NCI-H128 (cell line): Measurements from ENCODE around the gene PCDHB8.
"Not testable (repeated sequence)": the region's sequence is repeated elsewhere in the genome, so short reads cannot be mapped to it uniquely, and the experiment has no call there.

Experiments
- DNase-seq: peaks from one replicate; lab custom pipeline; 2025; ENCODE audit not compliant: unreplicated experiment; lab: John Stamatoyannopoulos, UW

Gene PCDHB8

DNA sequence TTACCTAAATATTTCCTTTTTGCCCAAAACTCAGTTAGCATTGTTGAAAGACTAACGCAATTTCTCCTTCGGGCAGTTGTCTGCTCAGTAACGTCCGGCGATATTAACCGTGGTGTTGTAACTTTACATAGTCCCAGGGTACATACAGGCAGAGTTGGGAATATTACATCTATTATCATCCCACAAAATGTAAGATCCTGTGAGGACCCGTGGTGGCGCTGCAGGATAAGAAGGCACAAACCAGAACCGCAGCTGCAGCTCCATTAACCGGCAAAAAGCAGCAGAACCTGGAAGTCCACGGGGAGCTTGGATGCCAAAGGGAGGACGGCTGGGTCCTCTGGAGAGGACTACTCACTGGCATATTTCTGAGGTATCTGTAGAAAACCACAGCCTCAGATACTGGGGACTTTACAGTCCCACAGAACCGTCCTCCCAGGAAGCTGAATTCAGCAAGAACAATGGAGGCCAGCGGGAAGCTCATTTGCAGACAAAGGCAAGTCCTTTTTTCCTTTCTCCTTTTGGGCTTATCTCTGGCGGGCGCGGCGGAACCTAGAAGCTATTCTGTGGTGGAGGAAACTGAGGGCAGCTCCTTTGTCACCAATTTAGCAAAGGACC, at the start of gene PCDHB8:
Gene PCDHB8 (plus strand): TSS at position 214 of the 615 bp plus-strand sequence. CDS start 245 bp downstream, at position 459.
- not testable (repeated sequence) for DNase-seq

DNA sequence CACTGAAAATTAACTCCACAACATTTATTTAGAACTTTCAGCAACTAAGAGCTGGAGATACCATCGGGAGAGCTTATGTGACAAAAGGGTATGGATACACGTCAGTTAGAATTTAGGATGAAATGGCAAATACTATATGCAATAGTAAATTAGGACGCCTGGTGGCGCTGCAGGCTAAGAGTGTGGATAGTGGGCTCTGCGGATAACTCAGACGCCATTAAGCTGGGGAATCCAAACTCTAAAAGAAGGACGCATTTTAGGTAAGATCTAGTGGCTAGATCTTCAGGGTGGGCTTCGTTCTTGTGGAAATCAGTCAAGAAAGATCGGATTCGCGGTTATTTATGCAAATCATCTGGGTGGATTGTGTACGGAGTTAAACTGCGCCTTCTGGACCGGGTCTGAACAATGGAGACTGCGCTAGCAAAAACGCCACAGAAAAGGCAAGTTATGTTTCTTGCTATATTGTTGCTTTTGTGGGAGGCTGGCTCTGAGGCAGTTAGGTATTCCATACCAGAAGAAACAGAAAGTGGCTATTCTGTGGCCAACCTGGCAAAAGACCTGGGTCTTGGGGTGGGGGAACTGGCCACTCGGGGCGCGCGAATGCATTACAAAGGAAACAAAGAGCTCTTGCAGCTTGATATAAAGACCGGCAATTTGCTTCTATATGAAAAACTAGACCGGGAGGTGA, 42.4 kb upstream of the PCDHB8 start, which contains the start of gene PCDHB5:
Gene PCDHB5 (plus strand): TSS at position 177 of the 688 bp plus-strand sequence. CDS start 229 bp downstream, at position 406.
- no peak for DNase-seq

DNA sequence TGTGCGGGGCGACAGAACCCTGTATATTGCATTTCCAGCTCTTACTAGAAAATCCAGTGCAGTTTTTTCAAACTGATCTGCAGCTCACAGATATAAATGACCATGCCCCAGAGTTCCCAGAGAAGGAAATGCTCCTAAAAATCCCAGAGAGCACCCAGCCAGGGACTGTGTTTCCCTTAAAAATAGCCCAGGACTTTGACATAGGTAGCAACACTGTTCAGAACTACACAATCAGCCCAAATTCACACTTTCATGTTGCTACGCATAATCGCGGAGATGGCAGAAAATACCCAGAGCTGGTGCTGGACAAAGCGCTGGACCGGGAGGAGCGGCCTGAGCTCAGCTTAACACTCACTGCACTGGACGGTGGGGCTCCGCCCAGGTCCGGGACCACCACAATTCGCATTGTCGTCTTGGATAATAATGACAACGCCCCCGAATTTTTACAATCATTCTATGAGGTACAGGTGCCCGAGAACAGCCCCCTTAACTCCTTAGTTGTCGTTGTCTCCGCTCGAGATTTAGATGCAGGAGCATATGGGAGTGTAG, 41.8 kb upstream of the PCDHB8 start:
- DNase-seq, result no peak

DNA sequence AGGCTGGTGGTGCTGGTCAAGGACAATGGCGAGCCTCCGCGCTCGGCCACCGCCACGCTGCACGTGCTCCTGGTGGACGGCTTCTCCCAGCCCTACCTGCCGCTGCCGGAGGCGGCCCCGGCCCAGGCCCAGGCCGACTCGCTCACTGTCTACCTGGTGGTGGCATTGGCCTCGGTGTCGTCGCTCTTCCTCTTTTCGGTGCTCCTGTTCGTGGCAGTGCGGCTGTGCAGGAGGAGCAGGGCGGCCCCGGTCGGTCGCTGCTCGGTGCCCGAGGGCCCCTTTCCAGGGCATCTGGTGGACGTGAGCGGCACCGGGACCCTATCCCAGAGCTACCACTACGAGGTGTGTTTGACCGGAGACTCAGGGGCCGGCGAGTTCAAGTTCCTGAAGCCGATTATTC, 40.2 kb upstream of the PCDHB8 start:
- DNase-seq, result not testable (repeated sequence)

DNA sequence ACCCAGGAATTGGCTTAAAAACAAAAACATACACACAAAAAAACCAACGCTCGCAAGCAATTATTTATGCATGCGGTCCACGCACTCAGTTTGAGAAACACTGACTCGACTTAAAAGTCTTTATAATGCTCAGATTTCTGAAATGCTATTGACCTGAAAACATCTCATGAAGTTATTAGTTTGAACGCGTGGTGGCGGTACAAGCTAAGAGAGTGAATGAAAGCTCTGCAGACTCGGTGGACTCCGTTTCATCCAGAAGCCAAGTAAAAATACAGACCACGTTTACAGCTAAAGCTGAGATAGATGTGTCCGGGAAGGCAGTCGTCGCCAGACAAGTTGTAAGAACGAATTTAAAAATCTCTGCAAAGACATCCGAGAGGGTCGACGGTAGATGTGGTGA, 27.8 kb upstream of the PCDHB8 start, which contains the start of gene PCDHB6:
Gene PCDHB6 (plus strand): TSS at position 246 of the 400 bp plus-strand sequence. CDS start 201 bp downstream, outside the sequence.
- DNase-seq, result no peak

DNA sequence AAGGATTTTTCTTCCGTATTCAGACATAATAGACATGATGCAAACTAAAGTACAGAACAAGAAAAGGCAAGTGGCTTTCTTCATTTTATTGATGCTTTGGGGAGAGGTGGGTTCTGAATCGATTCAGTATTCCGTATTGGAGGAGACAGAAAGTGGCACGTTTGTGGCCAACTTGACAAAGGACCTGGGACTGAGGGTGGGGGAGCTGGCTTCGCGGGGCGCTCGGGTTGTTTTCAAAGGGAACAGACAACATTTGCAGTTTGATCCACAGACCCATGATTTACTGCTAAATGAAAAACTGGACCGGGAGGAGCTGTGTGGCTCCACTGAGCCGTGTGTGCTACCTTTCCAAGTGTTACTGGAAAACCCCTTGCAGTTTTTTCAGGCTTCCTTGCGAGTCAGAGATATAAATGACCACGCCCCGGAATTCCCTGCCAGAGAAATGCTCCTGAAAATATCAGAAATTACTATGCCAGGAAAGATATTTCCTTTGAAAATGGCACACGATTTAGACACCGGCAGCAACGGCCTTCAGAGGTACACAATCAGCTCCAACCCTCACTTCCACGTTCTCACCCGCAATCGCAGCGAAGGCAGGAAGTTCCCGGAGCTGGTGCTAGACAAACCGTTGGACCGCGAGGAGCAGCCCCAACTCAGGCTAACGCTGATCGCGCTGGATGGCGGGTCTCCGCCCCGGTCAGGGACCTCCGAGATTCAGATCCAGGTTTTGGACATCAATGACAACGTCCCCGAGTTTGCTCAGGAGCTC, 27.2 kb upstream of the PCDHB8 start:
- DNase-seq, result no peak

DNA sequence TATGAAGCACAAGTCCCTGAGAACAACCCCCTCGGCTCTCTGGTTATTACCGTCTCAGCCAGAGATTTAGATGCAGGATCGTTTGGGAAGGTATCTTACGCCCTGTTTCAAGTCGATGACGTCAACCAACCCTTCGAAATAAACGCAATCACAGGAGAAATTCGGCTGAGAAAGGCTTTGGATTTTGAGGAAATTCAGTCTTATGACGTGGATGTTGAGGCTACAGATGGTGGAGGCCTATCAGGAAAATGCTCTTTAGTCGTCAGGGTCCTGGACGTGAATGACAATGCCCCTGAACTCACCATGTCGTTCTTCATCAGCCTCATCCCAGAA, 26.6 kb upstream of the PCDHB8 start:
- no peak for DNase-seq

DNA sequence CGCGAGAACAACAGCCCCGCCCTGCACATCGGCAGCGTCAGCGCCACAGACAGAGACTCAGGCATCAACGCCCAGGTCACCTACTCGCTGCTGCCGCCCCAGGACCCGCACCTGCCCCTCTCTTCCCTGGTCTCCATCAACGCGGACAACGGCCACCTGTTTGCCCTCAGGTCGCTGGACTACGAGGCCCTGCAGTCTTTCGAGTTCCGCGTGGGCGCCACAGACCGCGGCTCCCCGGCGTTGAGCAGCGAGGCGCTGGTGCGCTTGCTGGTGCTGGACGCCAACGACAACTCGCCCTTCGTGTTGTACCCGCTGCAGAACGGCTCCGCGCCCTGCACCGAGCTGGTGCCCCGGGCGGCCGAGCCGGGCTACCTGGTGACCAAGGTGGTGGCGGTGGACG, 26.0 kb upstream of the PCDHB8 start:
- DNase-seq, result not testable (repeated sequence)

DNA sequence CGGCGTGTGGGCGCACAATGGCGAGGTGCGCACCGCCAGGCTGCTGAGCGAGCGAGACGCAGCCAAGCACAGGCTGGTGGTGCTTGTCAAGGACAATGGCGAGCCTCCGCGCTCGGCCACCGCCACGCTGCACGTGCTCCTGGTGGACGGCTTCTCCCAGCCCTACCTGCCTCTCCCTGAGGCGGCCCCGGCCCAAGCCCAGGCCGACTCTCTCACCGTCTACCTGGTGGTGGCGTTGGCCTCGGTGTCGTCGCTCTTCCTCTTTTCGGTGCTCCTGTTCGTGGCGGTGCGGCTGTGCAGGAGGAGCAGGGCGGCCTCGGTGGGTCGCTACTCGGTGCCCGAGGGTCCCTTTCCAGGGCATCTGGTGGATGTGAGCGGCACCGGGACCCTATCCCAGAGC, 25.5 kb upstream of the PCDHB8 start:
- not testable (repeated sequence) for DNase-seq

DNA sequence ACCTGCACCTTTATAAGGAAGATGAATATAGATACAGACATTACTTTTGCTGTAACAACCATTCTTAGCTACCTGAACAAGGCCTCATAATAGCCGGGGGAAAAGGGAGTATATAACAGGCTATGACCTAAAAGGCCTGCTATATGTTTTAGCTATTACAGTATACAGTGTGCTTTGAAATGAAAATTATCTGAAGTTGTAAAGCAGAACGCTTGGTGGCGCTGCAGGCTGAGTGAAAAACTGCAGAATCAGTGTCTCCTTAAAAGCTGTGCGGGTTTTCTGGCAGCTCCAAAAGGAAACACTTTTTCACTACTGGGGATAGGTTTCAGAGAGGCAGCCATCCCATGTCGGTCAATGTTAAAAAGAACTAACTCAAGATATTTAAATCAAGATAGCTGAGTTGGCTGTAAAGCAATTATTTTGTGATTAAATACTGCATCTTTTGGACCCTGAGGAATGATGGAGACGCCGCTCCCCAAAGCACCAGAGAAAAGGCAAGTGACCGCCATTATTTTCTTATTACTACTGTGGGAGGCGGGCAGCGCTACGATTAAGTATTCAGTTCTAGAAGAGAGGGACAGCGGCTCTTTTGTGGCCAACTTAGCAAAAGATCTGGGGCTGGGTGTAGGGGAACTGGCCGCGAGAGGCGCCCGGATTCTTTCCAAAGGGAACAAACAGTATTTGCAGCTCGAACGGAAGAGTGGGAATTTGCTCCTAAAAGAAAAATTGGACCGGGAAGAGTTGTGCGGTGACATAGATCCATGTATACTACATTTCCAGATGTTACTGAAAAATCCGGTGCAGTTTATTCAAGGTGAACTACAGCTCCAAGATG, 21.8 kb upstream of the PCDHB8 start:
- DNase-seq, result no peak

DNA sequence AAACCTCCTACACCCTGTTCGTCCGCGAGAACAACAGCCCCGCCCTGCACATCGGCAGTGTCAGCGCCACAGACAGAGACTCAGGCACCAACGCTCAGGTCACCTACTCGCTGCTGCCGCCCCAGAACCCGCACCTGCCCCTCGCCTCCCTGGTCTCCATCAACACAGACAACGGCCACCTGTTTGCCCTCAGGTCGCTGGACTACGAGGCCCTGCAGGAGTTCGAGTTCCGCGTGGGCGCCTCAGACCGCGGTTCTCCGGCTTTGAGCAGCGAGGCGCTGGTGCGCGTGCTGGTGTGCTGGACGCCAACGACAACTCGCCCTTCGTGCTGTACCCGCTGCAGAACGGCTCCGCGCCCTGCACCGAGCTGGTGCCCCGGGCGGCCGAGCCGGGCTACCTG, 20.2 kb upstream of the PCDHB8 start:
- not testable (repeated sequence) for DNase-seq

DNA sequence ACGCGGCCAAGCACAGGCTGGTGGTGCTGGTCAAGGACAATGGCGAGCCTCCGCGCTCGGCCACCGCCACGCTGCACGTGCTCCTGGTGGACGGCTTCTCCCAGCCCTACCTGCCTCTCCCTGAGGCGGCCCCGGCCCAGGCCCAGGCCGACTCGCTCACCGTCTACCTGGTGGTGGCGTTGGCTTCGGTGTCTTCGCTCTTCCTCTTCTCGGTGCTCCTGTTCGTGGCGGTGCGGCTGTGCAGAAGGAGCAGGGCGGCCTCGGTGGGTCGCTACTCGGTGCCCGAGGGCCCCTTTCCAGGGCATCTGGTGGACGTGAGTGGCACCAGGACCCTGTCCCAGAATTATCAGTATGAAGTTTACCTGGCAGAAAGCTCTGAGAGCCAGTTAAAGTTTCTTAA, 19.7 kb upstream of the PCDHB8 start:
- not testable (repeated sequence) for DNase-seq

DNA sequence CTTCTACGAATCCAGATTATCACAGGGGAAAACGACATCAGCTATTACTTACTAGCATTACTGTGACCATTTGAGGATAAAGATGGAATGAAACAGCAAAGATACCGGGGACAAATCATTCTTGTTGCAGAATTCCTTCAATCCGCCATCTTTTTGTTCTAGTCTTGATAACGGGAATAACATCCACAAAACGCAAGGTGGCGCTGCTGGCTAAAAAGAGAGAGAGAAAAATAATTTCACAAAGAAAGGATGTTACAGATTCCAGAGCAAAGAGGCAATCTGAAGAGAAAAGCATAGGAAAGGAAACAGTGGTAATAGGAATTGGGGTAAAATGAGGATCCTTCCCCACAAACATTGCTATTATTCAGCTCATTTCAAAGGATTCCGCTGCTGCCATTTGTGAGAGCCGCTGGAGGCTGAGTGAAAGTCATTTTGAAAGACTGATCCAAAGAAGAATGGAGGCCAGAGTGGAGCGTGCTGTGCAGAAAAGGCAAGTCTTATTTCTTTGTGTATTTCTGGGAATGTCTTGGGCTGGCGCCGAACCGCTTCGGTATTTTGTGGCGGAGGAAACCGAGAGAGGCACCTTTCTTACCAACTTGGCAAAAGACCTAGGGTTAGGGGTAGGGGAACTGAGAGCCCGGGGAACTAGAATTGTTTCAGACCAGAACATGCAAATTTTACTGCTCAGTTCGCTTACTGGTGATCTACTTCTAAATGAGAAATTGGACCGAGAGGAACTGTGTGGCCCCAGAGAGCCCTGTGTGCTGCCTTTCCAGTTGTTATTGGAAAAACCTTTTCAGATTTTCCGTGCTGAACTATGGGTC, 5.0 kb upstream of the PCDHB8 start, which contains the start of gene PCDHB7:
Gene PCDHB7 (plus strand): TSS at position 264 of the 824 bp plus-strand sequence. CDS start 192 bp downstream, at position 456.
- no peak for DNase-seq

DNA sequence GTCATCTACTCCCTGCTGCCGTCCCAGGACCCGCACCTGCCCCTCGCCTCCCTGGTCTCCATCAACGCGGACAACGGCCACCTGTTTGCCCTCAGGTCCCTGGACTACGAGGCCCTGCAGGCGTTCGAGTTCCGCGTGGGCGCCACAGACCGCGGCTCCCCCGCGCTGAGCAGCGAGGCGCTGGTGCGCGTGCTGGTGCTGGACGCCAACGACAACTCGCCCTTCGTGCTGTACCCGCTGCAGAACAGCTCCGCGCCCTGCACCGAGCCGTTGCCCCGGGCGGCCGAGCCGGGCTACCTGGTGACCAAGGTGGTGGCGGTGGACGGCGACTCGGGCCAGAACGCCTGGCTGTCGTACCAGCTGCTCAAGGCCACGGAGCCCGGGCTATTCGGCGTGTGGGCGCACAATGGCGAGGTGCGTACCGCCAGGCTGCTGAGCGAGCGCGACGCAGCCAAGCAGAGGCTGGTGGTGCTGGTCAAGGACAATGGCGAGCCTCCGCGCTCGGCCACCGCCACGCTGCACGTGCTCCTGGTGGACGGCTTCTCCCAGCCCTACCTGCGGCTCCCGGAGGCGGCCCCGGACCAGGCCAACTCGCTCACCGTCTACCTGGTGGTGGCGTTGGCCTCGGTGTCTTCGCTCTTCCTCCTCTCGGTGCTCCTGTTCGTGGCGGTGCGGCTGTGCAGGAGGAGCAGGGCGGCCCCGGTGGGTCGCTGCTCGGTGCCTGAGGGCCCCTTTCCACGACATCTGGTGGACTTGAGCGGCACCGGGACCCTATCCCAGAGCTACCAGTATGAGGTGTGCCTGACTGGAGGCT, 3.1 kb upstream of the PCDHB8 start:
- not testable (repeated sequence) for DNase-seq

DNA sequence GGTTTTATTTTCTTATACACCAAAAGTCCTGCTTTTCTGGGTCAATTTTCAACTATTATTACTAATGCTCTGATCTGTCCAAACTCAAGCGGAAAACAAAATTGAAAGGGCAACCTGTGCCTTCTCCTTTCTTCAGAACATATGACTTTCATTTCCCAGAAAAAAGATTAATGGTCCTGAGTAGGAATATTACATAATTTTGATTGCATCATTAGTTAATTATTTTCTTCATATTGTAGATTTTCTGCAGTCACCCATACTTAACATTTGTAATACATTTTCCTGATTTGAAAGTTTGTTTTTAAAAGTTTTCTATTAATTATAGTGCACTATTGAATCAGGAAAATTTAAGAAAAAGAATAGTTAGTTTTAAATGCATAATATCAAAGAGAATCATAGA, 1.7 kb upstream of the PCDHB8 start:
- DNase-seq, result no peak

DNA sequence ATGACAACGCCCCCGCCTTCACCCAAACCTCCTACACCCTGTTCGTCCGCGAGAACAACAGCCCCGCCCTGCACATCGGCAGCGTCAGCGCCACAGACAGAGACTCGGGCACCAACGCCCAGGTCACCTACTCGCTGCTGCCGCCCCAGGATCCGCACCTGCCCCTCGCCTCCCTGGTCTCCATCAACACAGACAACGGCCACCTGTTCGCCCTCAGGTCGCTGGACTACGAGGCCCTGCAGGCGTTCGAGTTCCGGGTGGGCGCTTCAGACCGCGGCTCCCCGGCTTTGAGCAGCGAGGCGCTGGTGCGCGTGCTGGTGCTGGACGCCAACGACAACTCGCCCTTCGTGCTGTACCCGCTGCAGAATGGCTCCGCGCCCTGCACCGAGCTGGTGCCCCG, 1.8 kb downstream of the PCDHB8 start:
- not testable (repeated sequence) for DNase-seq

DNA sequence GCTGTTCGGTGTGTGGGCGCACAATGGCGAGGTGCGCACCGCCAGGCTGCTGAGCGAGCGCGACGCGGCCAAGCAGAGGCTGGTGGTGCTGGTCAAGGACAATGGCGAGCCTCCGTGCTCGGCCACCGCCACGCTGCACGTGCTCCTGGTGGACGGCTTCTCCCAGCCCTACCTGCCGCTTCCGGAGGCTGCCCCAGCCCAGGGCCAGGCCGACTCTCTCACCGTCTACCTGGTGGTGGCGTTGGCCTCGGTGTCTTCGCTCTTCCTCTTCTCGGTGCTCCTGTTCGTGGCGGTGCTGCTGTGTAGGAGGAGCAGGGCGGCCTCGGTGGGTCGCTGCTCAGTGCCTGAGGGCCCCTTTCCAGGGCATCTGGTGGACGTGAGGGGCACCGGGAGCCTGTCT, 2.3 kb downstream of the PCDHB8 start:
- DNase-seq, result not testable (repeated sequence)

DNA sequence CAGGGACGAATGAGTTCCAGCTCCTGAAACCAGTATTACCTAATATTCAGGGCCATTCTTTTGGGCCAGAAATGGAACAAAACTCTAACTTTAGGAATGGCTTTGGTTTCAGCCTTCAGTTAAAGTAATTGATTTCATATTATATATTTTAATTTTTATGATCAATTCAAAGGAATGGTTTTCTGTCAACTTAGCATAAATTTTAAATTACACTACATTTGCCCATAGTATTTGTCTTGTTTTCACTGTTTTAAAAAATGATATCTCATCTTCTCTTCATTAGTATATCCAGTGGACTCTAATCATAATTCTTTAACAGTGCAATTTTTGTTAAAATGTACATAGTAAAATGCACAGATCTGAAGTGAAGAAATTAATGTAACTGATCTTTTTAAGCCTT, 2.7 kb downstream of the PCDHB8 start:
- no peak for DNase-seq

DNA sequence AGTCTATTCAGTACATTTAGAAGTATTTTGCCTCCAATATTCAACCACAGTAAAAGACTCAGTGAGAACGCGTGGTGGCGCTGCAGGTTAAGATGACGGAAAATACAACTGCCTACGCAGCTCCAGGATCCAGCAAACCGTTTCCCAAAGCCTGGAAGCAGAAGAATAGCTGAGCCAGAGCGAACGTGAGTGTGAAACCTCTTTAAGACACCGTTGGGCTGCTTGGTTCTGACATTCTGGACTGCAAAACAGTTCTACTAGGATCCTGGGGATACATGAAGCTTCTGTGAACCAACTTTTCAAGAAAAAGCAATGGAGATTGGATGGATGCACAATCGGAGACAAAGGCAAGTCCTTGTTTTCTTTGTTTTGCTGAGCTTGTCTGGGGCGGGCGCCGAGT, 4.7 kb downstream of the PCDHB8 start, which contains the start of gene PCDHB16:
Gene PCDHB16 (plus strand): TSS at position 140 of the 400 bp plus-strand sequence. CDS start 173 bp downstream, at position 313.
- DNase-seq, result no peak
